Stimulated activated naive CD8-positive, alpha-beta T cell treated with anti-CD3 and anti-CD28 coated beads, Interleukin-15, amount 100 ng/mL, for 72 hours (primary cell): Measurements from ENCODE around the gene RAB27A.
"Not testable (repeated sequence)": the region's sequence is repeated elsewhere in the genome, so short reads cannot be mapped to it uniquely, and the experiment has no call there.

Experiments
- ATAC-seq: fragments of 150-1000 bp; cut with Tn5 transposase; 2 replicates; pipeline ENCODE4 v1.10.0; 2021; ENCODE audit warnings: mild to moderate bottlenecking, moderate library complexity
- DNase-seq, 2 donors: peaks; one replicate each; pipeline ENCODE4 v3.0.0; 2021 to 2022
- H3K27ac Mint-ChIP-seq, 2 donors: one replicate each; pipeline ENCODE4 v1.8.0; 2022; ENCODE audit warnings: mild to moderate bottlenecking in 2 of 2, mixed read lengths in 2 of 2, moderate library complexity in 2 of 2
- H3K27me3 Mint-ChIP-seq: one replicate; pipeline ENCODE4 v1.8.0; 2022; ENCODE audit warnings: mixed read lengths
- H3K4me1 Mint-ChIP-seq: one replicate; pipeline ENCODE4 v1.8.0; 2022; ENCODE audit warnings: mild to moderate bottlenecking, mixed read lengths
- H3K4me3 Mint-ChIP-seq, 2 donors: one replicate each; pipeline ENCODE4 v1.8.0; 2022; ENCODE audit warnings: mild to moderate bottlenecking in 2 of 2, mixed read lengths in 2 of 2, moderate library complexity in 1 of 2
- H3K9me3 Mint-ChIP-seq, 2 donors: one replicate each; pipeline ENCODE4 v1.8.0; 2022; ENCODE audit warnings: mixed read lengths in 2 of 2

Gene RAB27A

GRCh38 chr15:55288006-55288717 lies 1.5 kb downstream of the RAB27A start:
- Mint-ChIP-seq H3K4me1 (peaks cover 65% of the 10 kb centered on the region), H3K27ac (peak overlapping the region; percentile 98 to 99), H3K27me3 (no peaks in the 10 kb centered on the region), H3K9me3 (no peaks in the 10 kb centered on the region), H3K4me3 (peak overlapping the region; percentile 95 to 96)
- ATAC-seq (no peak), DNase-seq (no peak)

- not testable (repeated sequence) for DNase-seq, H3K27me3 Mint-ChIP-seq, ATAC-seq, H3K9me3 Mint-ChIP-seq
- H3K4me1 Mint-ChIP-seq: peaks cover 80% of the 10 kb centered on the region
- peak overlapping the region in 1 of 2 donors; percentile 47 for H3K27ac Mint-ChIP-seq
- peak overlapping the region; percentile 95 to 96 for H3K4me3 Mint-ChIP-seq
These were observed 3.0 kb downstream of the RAB27A start for GRCh38 chr15:55286442-55287189.

- Mint-ChIP-seq H3K27me3 (no peaks in the 10 kb centered on the region), H3K27ac (peak overlapping the region in 1 of 2 donors; percentile 4), H3K9me3 (no peaks in the 10 kb centered on the region), H3K4me3 (peak overlapping the region; percentile 3 to 95), H3K4me1 (peaks cover 95% of the 10 kb centered on the region)
- DNase-seq (no peak), ATAC-seq (no peak)
These were observed 5.2 kb downstream of the RAB27A start for GRCh38 chr15:55284426-55284825.

GRCh38 chr15:55283379-55284147 lies 6.0 kb downstream of the RAB27A start:
- ATAC-seq (no peak), DNase-seq (no peak)
- Mint-ChIP-seq H3K4me1 (peaks cover 100% of the 10 kb centered on the region), H3K4me3 (peak overlapping the region; percentile 77 to 95), H3K9me3 (no peaks in the 10 kb centered on the region), H3K27me3 (no peaks in the 10 kb centered on the region), H3K27ac (peak overlapping the region; percentile 42 to 91)

- no peaks in the 10 kb centered on the region for H3K27me3 Mint-ChIP-seq
- peak in 1 of 2 donors; percentile 18 for DNase-seq
- peak overlapping the region in 1 of 2 donors; percentile 91 for H3K27ac Mint-ChIP-seq
- H3K4me1 Mint-ChIP-seq: peaks cover 100% of the 10 kb centered on the region
- ATAC-seq: no peak
- no peaks in the 10 kb centered on the region for H3K9me3 Mint-ChIP-seq
- peak overlapping the region; percentile 77 to 95 for H3K4me3 Mint-ChIP-seq
These were observed 7.3 kb downstream of the RAB27A start for GRCh38 chr15:55282284-55282833.

- Mint-ChIP-seq H3K4me1 (peaks cover 100% of the 10 kb centered on the region), H3K4me3 (peak overlapping the region; percentile 77 to 95), H3K27ac (peak overlapping the region in 1 of 2 donors; percentile 75), H3K9me3 (no peaks in the 10 kb centered on the region), H3K27me3 (no peaks in the 10 kb centered on the region)
- DNase-seq (no peak), ATAC-seq (no peak)
These were observed 7.9 kb downstream of the RAB27A start for GRCh38 chr15:55281517-55282228.

GRCh38 chr15:55280589-55280988 lies 9.0 kb downstream of the RAB27A start:
- Mint-ChIP-seq H3K27ac (peak overlapping the region in 1 of 2 donors; percentile 66), H3K4me1 (peaks cover 100% of the 10 kb centered on the region)
- not testable (repeated sequence) for H3K27me3 Mint-ChIP-seq, ATAC-seq, H3K9me3 Mint-ChIP-seq, H3K4me3 Mint-ChIP-seq
- DNase-seq: peak in 1 of 2 donors; percentile 37

GRCh38 chr15:55279746-55280351 lies 9.8 kb downstream of the RAB27A start:
- peak; percentile 67 to 83 for DNase-seq
- H3K4me3 Mint-ChIP-seq: peak overlapping the region; percentile 54 to 82
- peak; percentile 90 for ATAC-seq
- H3K27me3 Mint-ChIP-seq: no peaks in the 10 kb centered on the region
- H3K27ac Mint-ChIP-seq: peak overlapping the region; percentile 96 to 98
- peaks cover 100% of the 10 kb centered on the region for H3K4me1 Mint-ChIP-seq
- no peaks in the 10 kb centered on the region for H3K9me3 Mint-ChIP-seq

GRCh38 chr15:55279100-55279745 lies 10.4 kb downstream of the RAB27A start:
- peak overlapping the region; percentile 96 to 98 for H3K27ac Mint-ChIP-seq

GRCh38 chr15:55277715-55278114 lies 11.9 kb downstream of the RAB27A start:
- peak overlapping the region; percentile 98 for H3K27ac Mint-ChIP-seq
- peaks cover 97% of the 10 kb centered on the region for H3K4me1 Mint-ChIP-seq
- no peaks in the 10 kb centered on the region for H3K27me3 Mint-ChIP-seq
- H3K9me3 Mint-ChIP-seq: peaks cover 0 to 1% of the 10 kb centered on the region in 2 donors
- DNase-seq (no peak), ATAC-seq (no peak)
- H3K4me3 Mint-ChIP-seq: peak overlapping the region; percentile 82 to 83

More at GRCh38 chr15:55279100-55279745, 10.4 kb downstream of the RAB27A start:
- Mint-ChIP-seq H3K4me3 (peak overlapping the region; percentile 54 to 82), H3K4me1 (peaks cover 97% of the 10 kb centered on the region), H3K27me3 (no peaks in the 10 kb centered on the region), H3K9me3 (no peaks in the 10 kb centered on the region)
- DNase-seq (no peak), ATAC-seq (no peak)

- peaks cover 0 to 5% of the 10 kb centered on the region in 2 donors for H3K9me3 Mint-ChIP-seq
- peaks cover 97% of the 10 kb centered on the region for H3K4me1 Mint-ChIP-seq
- peak; percentile 61 to 84 for DNase-seq
These were observed 12.5 kb downstream of the RAB27A start for GRCh38 chr15:55277116-55277564.

GRCh38 chr15:55276324-55276723 lies 13.3 kb downstream of the RAB27A start:
- Mint-ChIP-seq H3K4me1 (peaks cover 97% of the 10 kb centered on the region), H3K4me3 (peak overlapping the region; percentile 82 to 83), H3K9me3 (peaks cover 0 to 5% of the 10 kb centered on the region in 2 donors), H3K27me3 (no peaks in the 10 kb centered on the region), H3K27ac (peak overlapping the region; percentile 98)
- DNase-seq: no peak
- no peak for ATAC-seq

More at GRCh38 chr15:55277116-55277564, 12.5 kb downstream of the RAB27A start:
- peak overlapping the region; percentile 98 for H3K27ac Mint-ChIP-seq
- peak overlapping the region; percentile 82 to 83 for H3K4me3 Mint-ChIP-seq
- peak; percentile 79 for ATAC-seq
- H3K27me3 Mint-ChIP-seq: no peaks in the 10 kb centered on the region

GRCh38 chr15:55270291-55270690 lies 19.3 kb downstream of the RAB27A start:
- no peak for ATAC-seq
- H3K4me3 Mint-ChIP-seq: peak overlapping the region; percentile 54 to 68
- peak overlapping the region; percentile 45 to 72 for H3K27ac Mint-ChIP-seq
- H3K27me3 Mint-ChIP-seq: no peaks in the 10 kb centered on the region
- peaks cover 0 to 5% of the 10 kb centered on the region in 2 donors for H3K9me3 Mint-ChIP-seq
- peaks cover 97% of the 10 kb centered on the region for H3K4me1 Mint-ChIP-seq
- DNase-seq: no peak
